ACHN (cell line): Measurements from ENCODE around the gene ALDH1A2.
A peak's percentile ranks its signal among the peaks of the same experiment; 100 is the strongest.
"Not testable (repeated sequence)": the region's sequence is repeated elsewhere in the genome, so short reads cannot be mapped to it uniquely, and the experiment has no call there.

Experiments
- DNase-seq: peaks from one replicate; pipeline ENCODE4 v3.0.0-alpha.2; 2015
- in situ Hi-C: cut with HindIII; loops from 2 replicates; pipeline ENCODE4 v1.10.0; 2017; ENCODE audit warnings: low sequenced_read_pairs, low pct_ligation_motif_present, low pct_unique_long_range_greater_than_20kb

ALDH1A2 gene

GRCh38 chr15:58047149-58047548, 18.4 kb downstream of the ALDH1A2 start:
- DNase-seq = no peak
- in situ Hi-C loops = no loop called here

GRCh38 chr15:58046467-58046866, 19.0 kb downstream of the ALDH1A2 start:
- in situ Hi-C loops = no loop called here
- DNase-seq = no peak

GRCh38 chr15:58045376-58045775, 20.1 kb downstream of the ALDH1A2 start:
- DNase-seq, in situ Hi-C loops: not testable (repeated sequence)

- no peak for DNase-seq
- in situ Hi-C loops = no loop called here
These were observed 21.0 kb downstream of the ALDH1A2 start for GRCh38 chr15:58044551-58044950.

- in situ Hi-C loops = no loop called here
- peak; percentile 43 for DNase-seq
These were observed 22.2 kb downstream of the ALDH1A2 start for GRCh38 chr15:58043192-58043903.

- in situ Hi-C loops = no loop called here
- no peak for DNase-seq
These were observed 23.5 kb downstream of the ALDH1A2 start for GRCh38 chr15:58042006-58042405.

- DNase-seq = no peak
- in situ Hi-C loops = no loop called here
These were observed 25.4 kb downstream of the ALDH1A2 start for GRCh38 chr15:58040150-58040549.

GRCh38 chr15:58039079-58040035, 26.2 kb downstream of the ALDH1A2 start:
- DNase-seq = no peak
- in situ Hi-C loops = no loop called here

GRCh38 chr15:58038426-58039078, 27.0 kb downstream of the ALDH1A2 start:
- in situ Hi-C loops = no loop called here
- DNase-seq = no peak

GRCh38 chr15:58037723-58038301, 27.7 kb downstream of the ALDH1A2 start:
- in situ Hi-C loops = no loop called here

GRCh38 chr15:58036579-58036978, 28.9 kb downstream of the ALDH1A2 start:
- DNase-seq = no peak
- in situ Hi-C loops = no loop called here

More at GRCh38 chr15:58037723-58038301, 27.7 kb downstream of the ALDH1A2 start:
- DNase-seq = no peak

- DNase-seq, in situ Hi-C loops: not testable (repeated sequence)
These were observed 37.1 kb downstream of the ALDH1A2 start for GRCh38 chr15:58028392-58028791.

GRCh38 chr15:58026552-58026951, 39.0 kb downstream of the ALDH1A2 start:
- in situ Hi-C loops = no loop called here
- DNase-seq = no peak

- in situ Hi-C loops = no loop called here
These were observed 39.5 kb downstream of the ALDH1A2 start for GRCh38 chr15:58026051-58026450.

GRCh38 chr15:58021332-58022230, 43.9 kb downstream of the ALDH1A2 start:
- in situ Hi-C loops = no loop called here
- DNase-seq = no peak

More at GRCh38 chr15:58026051-58026450, 39.5 kb downstream of the ALDH1A2 start:
- no peak for DNase-seq

- in situ Hi-C loops = no loop called here
- no peak for DNase-seq
These were observed 45.8 kb downstream of the ALDH1A2 start for GRCh38 chr15:58019503-58020376.

- in situ Hi-C loops = no loop called here
- no peak for DNase-seq
These were observed 47.6 kb downstream of the ALDH1A2 start for GRCh38 chr15:58017869-58018268.
